SK-N-SH (cell line): ENCODE results near the gene LRMDA.

Source experiments
- CTCF ChIP-seq: fragments of 200-600 bp; sonication (generic); IDR thresholded peaks from 2 replicates; pipeline ENCODE4 v1.6.1; 2017; ENCODE audit warnings: antibody characterized with exemption, mild to moderate bottlenecking, moderate library complexity
- EP300 ChIP-seq, 2 experiments: IDR thresholded peaks; 2 replicates each; pipeline versions ENCODE4 v1.4.0 to v1.6.1; 2012; ENCODE audit warnings: borderline replicate concordance in 1 of 2, low read depth in 1 of 2, low read length in 1 of 2
- GATA2 ChIP-seq: sonication (generic); formaldehyde crosslinking; IDR thresholded peaks from 2 replicates; pipeline ENCODE4 v1.5.0; 2020; ENCODE audit warnings: mild to moderate bottlenecking, missing genetic modification reagents
- MXI1 ChIP-seq: IDR thresholded peaks from 2 replicates; pipeline ENCODE4 v1.6.1; 2012; ENCODE audit warnings: mild to moderate bottlenecking, low read depth, low read length, improper control_type of control experiment
- NFIC ChIP-seq: IDR thresholded peaks from 2 replicates; pipeline ENCODE4 v1.4.0; 2012; ENCODE audit warnings: borderline replicate concordance
- POLR2AphosphoS5 ChIP-seq: IDR thresholded peaks from 2 replicates; pipeline ENCODE4 v1.6.1; 2012; ENCODE audit warnings: low read depth, low read length
- RFX5 ChIP-seq: IDR thresholded peaks from 2 replicates; pipeline ENCODE4 v1.6.1; 2012; ENCODE audit warnings: mild to moderate bottlenecking, improper control_type of control experiment, low read length
- RXRA ChIP-seq: IDR thresholded peaks from 2 replicates; pipeline ENCODE4 v1.4.0; 2012; ENCODE audit warnings: low read depth, mild to moderate bottlenecking, borderline replicate concordance
- SIN3A ChIP-seq: IDR thresholded peaks from 2 replicates; pipeline ENCODE4 v1.6.1; 2012; ENCODE audit warnings: low read depth, mild to moderate bottlenecking, low read length, moderate library complexity, borderline replicate concordance
- SMC3 ChIP-seq: IDR thresholded peaks from 2 replicates; pipeline ENCODE4 v1.6.1; 2012; ENCODE audit warnings: low read depth, low read length, improper control_type of control experiment
- TEAD4 ChIP-seq: IDR thresholded peaks from 2 replicates; pipeline ENCODE4 v1.4.0; 2012; ENCODE audit warnings: mild to moderate bottlenecking, borderline replicate concordance; ENCODE audit not compliant: insufficient read depth
- YY1 ChIP-seq: IDR thresholded peaks from 2 replicates; pipeline ENCODE4 v1.4.0; 2012; ENCODE audit warnings: low read depth, mild to moderate bottlenecking
- TF ChIP-seq, protein P1 (sequence below): fragments of 150-350 bp; IDR thresholded peaks from 2 replicates; pipeline ENCODE4 v1.6.1; 2017; ENCODE audit warnings: antibody characterized with exemption, low read length, low read depth, borderline replicate concordance

DNA sequence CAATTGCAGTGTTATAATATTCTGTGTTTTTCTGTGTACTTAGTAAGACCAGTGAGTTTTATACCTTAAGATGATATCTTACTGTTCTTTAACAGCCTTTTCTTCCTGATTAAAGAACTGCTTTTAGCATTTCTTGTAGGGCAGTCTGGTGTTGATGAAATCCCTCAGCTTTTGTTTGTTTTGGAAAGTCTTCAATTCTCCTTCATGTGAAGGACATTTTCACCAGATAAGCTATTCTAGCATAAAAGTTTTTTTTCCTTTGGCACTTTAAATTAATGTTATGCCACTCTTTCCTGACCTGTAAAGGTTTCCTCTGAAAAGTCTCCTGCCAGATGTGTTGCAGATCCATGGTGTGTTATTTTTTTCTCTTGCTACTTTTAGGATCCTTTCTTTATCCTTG, 1059.8 kb downstream of the LRMDA start:
- no peak for TF ChIP-seq YY1
- no peak for TF ChIP-seq RFX5
- TF ChIP-seq MXI1: no peak
- TF ChIP-seq EP300 (IDR thresholded peaks at IDR 0.05; ENCODE audit: borderline replicate concordance in 1 of 2, low read depth in 1 of 2, low read length in 1 of 2): no peak
- no peak for TF ChIP-seq GATA2
- TF ChIP-seq CTCF: no peak
- no peak for TF ChIP-seq SMC3
- no peak for TF ChIP-seq TEAD4
- TF ChIP-seq NFIC: no peak
- no peak for TF ChIP-seq POLR2AphosphoS5
- TF ChIP-seq SIN3A: no peak
- TF ChIP-seq RXRA: no peak
- TF ChIP-seq, protein P1, sequence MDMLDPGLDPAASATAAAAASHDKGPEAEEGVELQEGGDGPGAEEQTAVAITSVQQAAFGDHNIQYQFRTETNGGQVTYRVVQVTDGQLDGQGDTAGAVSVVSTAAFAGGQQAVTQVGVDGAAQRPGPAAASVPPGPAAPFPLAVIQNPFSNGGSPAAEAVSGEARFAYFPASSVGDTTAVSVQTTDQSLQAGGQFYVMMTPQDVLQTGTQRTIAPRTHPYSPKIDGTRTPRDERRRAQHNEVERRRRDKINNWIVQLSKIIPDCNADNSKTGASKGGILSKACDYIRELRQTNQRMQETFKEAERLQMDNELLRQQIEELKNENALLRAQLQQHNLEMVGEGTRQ: no peak
